Rectal smooth muscle tissue (tissue), 1 donor: ENCODE measurements around the gene PSMB2.

Experiments
- H3K27ac ChIP-seq: one replicate; pipeline ENCODE4 v1.7.0; 2013; ENCODE audit warnings: low read depth, low read length, inconsistent platforms
- H3K27me3 ChIP-seq: one replicate; pipeline ENCODE4 v1.7.0; 2013; ENCODE audit warnings: low read length; ENCODE audit not compliant: control insufficient read depth, insufficient read depth
- H3K36me3 ChIP-seq: one replicate; pipeline ENCODE4 v1.7.0; 2013; ENCODE audit warnings: low read length; ENCODE audit not compliant: control insufficient read depth, insufficient read depth
- H3K4me1 ChIP-seq: one replicate; pipeline ENCODE4 v1.7.0; 2013; ENCODE audit warnings: low read length; ENCODE audit not compliant: control insufficient read depth, insufficient read depth
- H3K4me3 ChIP-seq: one replicate; pipeline ENCODE4 v1.7.0; 2013; ENCODE audit warnings: low read length
- H3K9ac ChIP-seq: one replicate; pipeline ENCODE4 v1.7.0; 2013; ENCODE audit warnings: low read length

Gene PSMB2

DNA sequence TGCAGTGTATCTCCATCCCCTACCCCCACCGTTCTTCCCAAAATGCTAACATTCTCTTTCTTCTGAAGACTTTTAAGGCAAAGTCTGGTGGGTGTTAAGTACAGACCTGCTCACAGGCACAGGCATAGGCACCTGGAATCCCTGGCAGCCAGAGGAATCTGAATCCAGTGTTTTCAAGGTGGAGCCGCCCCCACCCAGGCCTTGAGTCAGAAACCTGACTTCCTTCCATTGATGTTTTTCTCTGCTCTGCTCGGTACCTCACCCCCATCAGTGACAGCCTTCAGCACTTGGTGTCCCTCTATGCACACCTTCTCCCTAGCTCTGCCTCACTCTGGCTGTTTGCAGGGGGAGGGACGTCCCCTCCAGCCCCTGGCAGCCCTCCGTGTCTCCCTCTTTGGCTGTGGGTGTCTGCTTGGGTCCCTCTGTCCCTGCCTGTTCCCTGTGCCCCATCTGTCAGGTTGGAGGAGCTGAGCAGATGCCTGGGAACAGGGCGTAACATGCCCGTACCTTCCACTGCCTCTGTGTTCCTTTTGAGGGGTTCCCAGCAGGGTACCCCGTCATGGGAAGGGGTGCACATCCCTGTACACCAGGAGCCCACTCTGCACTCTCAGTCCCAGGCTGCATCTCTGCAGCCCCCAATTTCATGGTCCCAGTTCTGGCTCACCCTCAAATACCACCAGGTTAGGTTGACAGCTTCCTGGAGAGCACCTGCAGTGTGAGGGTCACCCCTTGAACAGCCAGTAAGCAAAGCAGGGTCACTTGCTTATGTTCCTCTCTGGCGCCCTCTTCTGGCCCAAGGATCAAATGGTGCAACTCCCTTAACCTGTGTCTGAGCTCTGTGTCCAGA, 77.1 kb downstream of the PSMB2 start:
- Histone ChIP-seq H3K4me3 (no peak overlapping the region), H3K27me3 (no peaks in the 10 kb centered on the region), H3K4me1 (peaks cover 9% of the 10 kb centered on the region), H3K9ac (no peak overlapping the region), H3K27ac (no peak overlapping the region), H3K36me3 (no peaks in the 10 kb centered on the region)

DNA sequence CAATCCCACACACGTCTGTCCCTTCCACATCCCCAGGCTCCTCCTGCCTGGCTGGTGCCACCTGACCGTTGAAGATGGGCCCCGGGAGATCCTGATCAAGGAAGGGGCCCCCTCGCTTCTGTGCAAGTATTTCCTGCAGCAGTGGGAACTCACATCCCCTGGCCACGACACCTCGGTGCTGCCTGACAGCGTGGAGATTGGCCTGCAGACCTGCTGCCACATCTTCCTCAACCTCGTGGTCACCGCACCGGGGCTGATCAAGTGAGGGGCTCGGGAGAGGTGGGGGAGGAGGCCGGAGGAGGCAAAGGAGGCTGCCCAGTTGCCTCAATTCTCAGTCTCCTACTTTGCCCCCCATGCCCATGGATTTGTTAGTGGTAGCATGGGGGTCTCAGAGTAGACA, 78.2 kb downstream of the PSMB2 start:
- H3K4me3 ChIP-seq = no peak overlapping the region
- no peaks in the 10 kb centered on the region for H3K36me3 ChIP-seq
- no peak overlapping the region for H3K9ac ChIP-seq
- no peak overlapping the region for H3K27ac ChIP-seq
- H3K4me1 ChIP-seq = peaks cover 10% of the 10 kb centered on the region
- no peaks in the 10 kb centered on the region for H3K27me3 ChIP-seq

DNA sequence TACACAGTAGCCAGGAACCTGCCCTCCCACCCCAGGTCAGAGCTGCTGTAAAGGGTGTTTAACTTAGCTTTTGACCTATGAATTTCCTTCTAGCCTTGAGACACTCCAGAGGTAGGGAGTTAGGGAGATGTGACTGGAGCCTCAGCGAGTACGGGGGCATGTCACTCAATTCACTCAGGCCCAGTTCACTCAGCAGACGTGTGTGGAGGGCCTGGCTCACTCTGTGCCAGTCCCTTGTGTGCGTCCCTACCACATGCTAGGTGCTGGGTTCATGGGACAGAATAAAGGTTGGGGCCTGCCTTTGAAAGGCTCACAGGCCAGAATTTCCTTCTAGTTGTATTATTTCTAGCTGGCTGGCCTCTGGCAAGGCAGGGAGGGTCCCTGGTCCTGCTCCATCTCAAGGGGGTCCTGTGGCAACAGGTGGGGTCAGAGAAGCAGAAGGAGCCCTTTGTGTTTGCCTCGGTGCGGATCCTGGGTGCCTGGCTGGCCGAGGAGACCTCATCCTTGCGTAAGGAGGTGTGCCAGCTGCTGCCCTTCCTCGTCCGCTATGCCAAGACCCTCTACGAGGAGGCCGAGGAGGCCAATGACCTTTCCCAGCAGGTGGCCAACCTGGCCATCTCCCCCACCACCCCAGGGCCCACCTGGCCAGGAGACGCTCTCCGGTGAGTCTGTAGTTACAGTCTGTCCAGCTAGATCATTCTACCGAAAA, 79.2 kb downstream of the PSMB2 start:
- Histone ChIP-seq H3K9ac (no peak overlapping the region), H3K4me3 (no peak overlapping the region), H3K4me1 (peaks cover 13% of the 10 kb centered on the region), H3K27me3 (no peaks in the 10 kb centered on the region), H3K36me3 (no peaks in the 10 kb centered on the region), H3K27ac (no peak overlapping the region)

DNA sequence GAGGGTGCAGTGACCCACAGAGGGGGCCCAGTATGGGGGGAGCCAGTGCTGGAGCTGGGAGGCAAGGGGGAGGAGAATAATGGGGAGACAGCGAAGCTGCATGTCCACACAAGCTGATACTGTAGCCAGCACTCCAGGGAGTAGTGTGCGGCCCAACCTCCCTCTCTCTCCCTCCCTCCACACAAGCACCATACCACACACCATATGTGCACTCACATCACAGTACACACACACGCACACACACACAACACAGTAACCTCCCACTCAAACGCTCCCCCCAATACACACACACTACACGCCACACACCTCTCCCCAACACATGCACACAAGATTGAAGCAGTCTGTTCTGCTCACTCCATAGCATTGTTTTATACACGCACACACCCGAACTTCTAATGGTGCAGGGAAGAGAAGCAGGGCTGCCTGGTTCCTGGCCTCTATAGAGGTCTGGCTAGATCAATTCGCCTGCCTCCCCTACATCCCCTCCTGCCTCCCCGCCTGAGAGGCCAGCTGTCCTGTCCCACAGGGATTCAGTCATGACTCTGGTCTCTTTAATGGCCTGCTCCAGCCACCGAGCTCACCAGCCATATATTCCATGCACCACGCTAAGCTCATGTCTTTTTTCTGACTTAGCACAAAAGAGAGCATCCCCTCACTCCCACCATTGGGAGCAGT, 79.9 kb downstream of the PSMB2 start:
- no peaks in the 10 kb centered on the region for H3K36me3 ChIP-seq
- no peaks in the 10 kb centered on the region for H3K27me3 ChIP-seq
- no peak overlapping the region for H3K9ac ChIP-seq
- H3K27ac ChIP-seq = peak overlapping the region; percentile 64
- peaks cover 14% of the 10 kb centered on the region for H3K4me1 ChIP-seq
- peak overlapping the region; percentile 2 for H3K4me3 ChIP-seq

DNA sequence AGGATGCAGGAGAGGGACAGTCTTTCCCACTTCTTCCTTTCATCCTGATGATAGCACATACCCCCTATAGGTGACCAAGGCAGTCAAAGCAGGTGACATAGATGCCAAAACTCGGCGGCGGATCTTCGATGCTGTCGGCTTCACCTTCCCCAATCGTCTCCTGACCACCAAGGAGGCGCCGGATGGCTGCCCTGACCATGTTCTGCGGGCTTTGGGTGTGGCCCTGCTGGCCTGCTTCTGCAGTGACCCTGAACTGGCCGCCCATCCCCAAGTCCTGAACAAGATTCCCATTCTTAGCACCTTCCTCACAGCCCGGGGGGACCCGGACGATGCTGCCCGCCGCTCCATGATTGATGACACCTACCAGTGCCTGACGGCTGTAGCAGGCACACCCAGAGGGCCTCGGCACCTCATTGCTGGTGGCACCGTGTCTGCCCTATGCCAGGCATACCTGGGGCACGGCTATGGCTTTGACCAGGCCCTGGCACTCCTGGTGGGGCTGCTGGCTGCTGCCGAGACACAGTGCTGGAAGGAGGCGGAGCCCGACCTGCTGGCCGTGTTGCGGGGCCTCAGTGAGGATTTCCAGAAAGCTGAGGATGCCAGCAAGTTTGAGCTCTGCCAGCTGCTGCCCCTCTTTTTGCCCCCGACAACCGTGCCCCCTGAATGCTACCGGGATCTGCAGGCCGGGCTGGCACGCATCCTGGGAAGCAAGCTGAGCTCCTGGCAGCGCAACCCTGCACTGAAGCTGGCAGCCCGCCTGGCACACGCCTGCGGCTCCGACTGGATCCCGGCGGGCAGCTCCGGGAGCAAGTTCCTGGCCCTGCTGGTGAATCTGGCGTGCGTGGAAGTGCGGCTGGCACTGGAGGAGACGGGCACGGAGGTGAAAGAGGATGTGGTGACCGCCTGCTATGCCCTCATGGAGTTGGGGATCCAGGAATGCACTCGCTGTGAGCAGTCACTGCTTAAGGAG, 80.8 kb downstream of the PSMB2 start:
- no peaks in the 10 kb centered on the region for H3K36me3 ChIP-seq
- no peaks in the 10 kb centered on the region for H3K27me3 ChIP-seq
- H3K4me1 ChIP-seq = peaks cover 21% of the 10 kb centered on the region
- peak overlapping the region; percentile 64 for H3K27ac ChIP-seq
- no peak overlapping the region for H3K9ac ChIP-seq
- H3K4me3 ChIP-seq = peak overlapping the region; percentile 2

DNA sequence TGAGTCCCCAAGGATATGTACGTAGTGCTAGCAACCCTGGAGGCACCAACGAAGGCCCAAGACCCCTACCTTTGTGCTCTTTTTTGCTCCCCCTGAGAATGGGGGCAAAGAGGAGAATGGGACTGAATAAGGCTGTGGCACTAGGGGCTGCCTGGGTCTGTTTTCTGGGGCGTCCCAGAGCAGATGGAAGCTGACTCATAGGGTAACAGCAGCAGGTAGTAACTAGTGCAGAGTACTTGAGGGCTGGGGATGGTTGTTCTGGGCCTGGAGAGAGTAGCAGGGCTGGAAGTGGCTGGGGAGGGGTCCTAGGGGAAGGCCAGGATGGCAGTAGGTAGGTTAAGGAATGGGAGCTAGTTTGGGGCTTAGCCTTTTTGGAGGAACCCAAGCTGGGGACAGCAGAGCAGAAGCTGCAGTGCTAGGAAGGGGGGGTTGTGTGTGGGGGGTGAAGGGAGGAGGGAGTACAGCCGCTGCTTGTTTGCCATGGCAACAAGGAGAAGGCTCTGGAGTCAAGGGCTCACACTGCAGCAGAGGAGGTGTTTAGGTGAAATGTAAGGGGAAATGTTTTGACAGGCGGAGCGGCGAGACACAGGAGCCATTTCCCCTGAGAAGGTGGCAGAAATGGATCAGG, 81.9 kb downstream of the PSMB2 start:
- H3K27me3 ChIP-seq = no peaks in the 10 kb centered on the region
- peaks cover 21% of the 10 kb centered on the region for H3K4me1 ChIP-seq
- no peak overlapping the region for H3K27ac ChIP-seq
- H3K9ac ChIP-seq = no peak overlapping the region
- no peaks in the 10 kb centered on the region for H3K36me3 ChIP-seq
- H3K4me3 ChIP-seq = no peak overlapping the region

DNA sequence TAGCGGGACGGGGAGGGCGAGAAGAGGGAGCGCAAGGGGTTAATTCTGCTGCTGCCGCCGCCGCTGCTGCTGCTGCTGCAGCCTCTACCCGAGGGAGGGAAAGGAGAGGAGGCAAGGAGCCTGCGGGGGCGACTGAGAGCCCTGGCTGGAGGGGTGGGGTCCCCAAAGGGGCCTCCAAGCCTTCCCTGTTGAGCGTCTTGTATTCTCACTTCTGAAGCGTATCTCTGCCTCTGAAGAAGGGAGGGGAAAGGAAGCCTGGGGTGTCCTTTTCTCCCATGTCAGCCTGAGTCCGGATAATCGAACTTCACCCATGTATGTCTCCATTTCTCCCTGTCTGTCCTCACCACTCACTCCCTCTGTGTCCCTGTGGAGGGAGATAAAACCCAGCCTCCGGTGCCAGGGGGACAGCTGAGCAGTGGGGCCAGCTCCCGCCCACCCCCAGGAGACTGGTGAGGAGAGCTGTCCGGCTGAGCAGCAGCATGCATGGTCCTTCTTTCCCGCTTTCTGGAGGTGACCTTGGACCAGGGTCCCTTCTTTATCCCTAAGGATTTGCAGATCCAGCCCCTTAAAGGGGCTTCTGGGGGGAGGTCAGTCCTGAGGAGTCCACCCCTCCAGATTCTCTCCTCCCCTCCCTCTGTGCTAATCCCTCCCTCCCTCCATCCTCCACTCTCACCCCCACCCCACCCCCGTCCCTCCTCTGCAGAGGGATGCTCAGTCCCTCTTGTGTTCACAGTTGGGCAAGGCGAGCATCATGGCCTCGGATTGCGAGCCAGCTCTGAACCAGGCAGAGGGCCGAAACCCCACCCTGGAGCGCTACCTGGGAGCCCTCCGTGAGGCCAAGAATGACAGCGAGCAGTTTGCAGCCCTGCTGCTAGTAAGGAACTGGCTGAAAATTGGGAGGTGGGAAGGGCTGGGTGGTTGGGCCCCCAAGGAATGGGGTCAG, 82.7 kb downstream of the PSMB2 start:
- peak overlapping the region; percentile 94 for H3K27ac ChIP-seq
- H3K9ac ChIP-seq = peak overlapping the region; percentile 68
- H3K4me1 ChIP-seq = peaks cover 23% of the 10 kb centered on the region
- peak overlapping the region; percentile 75 for H3K4me3 ChIP-seq
- H3K27me3 ChIP-seq = no peaks in the 10 kb centered on the region
- H3K36me3 ChIP-seq = no peaks in the 10 kb centered on the region

DNA sequence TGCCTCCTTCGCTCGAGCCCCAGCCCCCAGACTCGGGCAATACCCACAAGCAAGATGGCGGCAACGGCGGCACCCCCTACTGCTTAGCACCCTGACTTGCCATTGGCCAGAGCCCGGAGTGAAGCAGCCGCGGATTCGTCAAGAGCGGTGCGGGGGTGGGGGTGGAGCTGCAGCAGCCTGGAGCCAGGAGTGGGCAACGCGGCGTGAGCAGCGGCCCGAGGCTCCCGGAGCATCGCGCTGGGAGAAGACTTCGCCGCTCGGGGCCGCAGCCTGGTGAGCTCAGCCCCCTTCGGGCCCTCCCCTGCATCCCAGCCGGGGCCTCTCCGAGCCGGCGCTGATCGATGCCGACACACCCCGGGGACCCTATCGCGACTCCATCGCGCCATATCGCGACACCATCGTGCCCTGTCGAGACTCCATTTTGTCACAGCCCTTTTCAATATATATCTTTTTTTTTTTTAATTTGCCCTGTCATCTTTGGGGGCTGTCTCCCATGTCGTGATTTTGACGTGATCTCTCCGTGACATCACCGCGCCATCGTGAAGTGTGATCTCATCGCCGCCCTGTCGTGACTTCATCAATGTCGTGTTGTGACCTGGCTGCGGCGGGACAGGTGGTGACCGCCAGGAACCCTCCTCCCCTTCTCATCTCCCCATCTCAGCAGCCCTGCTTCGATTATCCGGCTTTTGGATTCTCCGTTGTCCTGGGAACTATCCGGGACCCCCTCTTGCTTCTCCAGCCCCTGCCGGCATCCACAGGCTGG, 83.5 kb downstream of the PSMB2 start, which contains the start of gene NCDN:
Gene NCDN, plus strand, starts transcription at position 189 of the 763 bp plus-strand sequence. Its CDS starts 392 bp downstream, at position 581.
- Histone ChIP-seq H3K9ac (peak within 1 kb of the TSS; percentile 68), H3K4me3 (peak within 1 kb of the TSS; percentile 75), H3K36me3 (no peaks in the 10 kb centered on the region), H3K4me1 (peaks cover 23% of the 10 kb centered on the region), H3K27ac (peak within 1 kb of the TSS; percentile 94), H3K27me3 (no peaks in the 10 kb centered on the region)

DNA sequence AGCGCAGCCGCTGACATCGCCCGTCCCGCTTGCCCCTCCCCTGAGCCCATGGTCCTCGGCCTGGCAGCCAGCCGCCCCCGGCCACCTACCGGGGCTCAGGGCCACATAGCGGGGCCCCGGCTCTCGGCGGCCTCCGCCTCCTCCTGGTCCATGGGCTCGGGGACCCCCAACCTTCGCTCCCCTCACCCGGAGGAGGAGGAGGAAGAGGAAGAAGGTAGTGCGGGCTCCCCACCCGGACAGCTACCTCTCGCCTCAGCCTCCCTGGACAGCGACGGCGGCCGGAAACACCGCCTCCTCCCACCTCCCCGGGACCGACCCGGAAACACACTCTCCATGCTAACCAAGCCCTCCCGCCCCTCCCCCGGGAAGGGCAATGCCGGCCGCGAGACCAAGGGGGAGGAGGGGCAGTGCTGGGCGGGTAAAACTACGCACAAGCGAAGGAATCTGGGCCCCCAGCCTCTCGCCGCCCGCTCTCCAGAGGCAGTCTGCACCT, 84.2 kb downstream of the PSMB2 start, which contains the start of gene KIAA0319L:
Gene KIAA0319L, minus strand, starts transcription at position 286 of the 493 bp plus-strand sequence. CDS start 2,912 bp downstream, outside the sequence.
- Histone ChIP-seq H3K36me3 (no peaks in the 10 kb centered on the region), H3K4me1 (peaks cover 23% of the 10 kb centered on the region), H3K4me3 (peak within 1 kb of the TSS; percentile 75), H3K9ac (peak within 1 kb of the TSS; percentile 68), H3K27ac (peak within 1 kb of the TSS; percentile 94), H3K27me3 (no peaks in the 10 kb centered on the region)
